H1 (cell line): Measurements from ENCODE around the gene HEPACAM. TPM values are rescaled to one million over a fixed set of nuclear protein-coding genes. Genes with fewer than 3 reads are reported as not detected.

Source experiments
- BACH1 ChIP-seq: IDR thresholded peaks from 2 replicates; pipeline ENCODE4 v1.6.1; 2012; ENCODE audit warnings: low read length, improper control_type of control experiment
- CEBPB ChIP-seq: IDR thresholded peaks from 2 replicates; pipeline ENCODE4 v1.6.1; 2012; ENCODE audit warnings: low read depth, low read length
- KDM5A ChIP-seq: fragments of 200-600 bp; IDR thresholded peaks from 2 replicates; pipeline ENCODE4 v1.7.1; 2012; ENCODE audit warnings: mild to moderate bottlenecking, low read length, inconsistent platforms, mixed read lengths
- SIN3A ChIP-seq, 2 experiments: IDR thresholded peaks in 1 of 2; conservative IDR thresholded peaks in 1 of 2; 2 replicates each; pipeline ENCODE4 v1.6.1; 2011 to 2012; ENCODE audit warnings: low read length in 2 of 2, improper control_type of control experiment in 1 of 2, low read depth in 1 of 2, mild to moderate bottlenecking in 1 of 2
- SIX5 ChIP-seq: IDR thresholded peaks from 2 replicates; pipeline ENCODE4 v1.6.1; 2011; ENCODE audit warnings: mild to moderate bottlenecking, low read depth, low read length
- SP1 ChIP-seq: IDR thresholded peaks from 2 replicates; pipeline ENCODE4 v1.6.1; 2011; ENCODE audit warnings: low read depth, low read length
- polyA plus RNA-seq, 7 experiments: library from polyadenylated mRNA; depleted of rRNA in 3 of 7; stranded (reverse) in 5 of 7; unstranded in 2 of 7; fragments of >200 nt in 5 of 7; fragments of 200-250 nt in 2 of 7; gene quantifications; 1 replicate in 5 of 7; 2 replicates in 1 of 7; 4 replicates in 1 of 7; pipeline versions ENCODE4 v1.2.1 to v1.2.3, GENCODE V29; 2011 to 2013; ENCODE audit warnings: missing spikeins in 2 of 7, mixed read lengths in 2 of 7
- total RNA-seq: library from RNA; stranded (reverse); fragmentation: NEBNext Ultra II Directional; extraction: Animal tissue kit (Norgen Biotek cat#: 25700); gene quantifications from 2 replicates; pipeline ENCODE4 v1.2.1, GENCODE V29; 2021

Gene HEPACAM
- total and polyA plus RNA-seq, 2 of the 8 experiments (the other 6 are each of a cell fraction or from before 2014, with no cell fraction given) = not detected

GRCh38 chr11:124875401-124875800, 60.4 kb downstream of the HEPACAM start (continued):
- TF ChIP-seq BACH1 (no peak), SIX5 (no peak), SIN3A (conservative IDR thresholded peaks at IDR 0.05 in 1 of 2, IDR thresholded peaks at IDR 0.05 in 1 of 2; ENCODE audit: low read depth in 1 of 2, low read length in 2 of 2) (no peak), CEBPB (no peak), SP1 (no peak), KDM5A (no peak)
